Measurements from ENCODE around the gene STAT5B.

The STAT5B gene

DNA sequence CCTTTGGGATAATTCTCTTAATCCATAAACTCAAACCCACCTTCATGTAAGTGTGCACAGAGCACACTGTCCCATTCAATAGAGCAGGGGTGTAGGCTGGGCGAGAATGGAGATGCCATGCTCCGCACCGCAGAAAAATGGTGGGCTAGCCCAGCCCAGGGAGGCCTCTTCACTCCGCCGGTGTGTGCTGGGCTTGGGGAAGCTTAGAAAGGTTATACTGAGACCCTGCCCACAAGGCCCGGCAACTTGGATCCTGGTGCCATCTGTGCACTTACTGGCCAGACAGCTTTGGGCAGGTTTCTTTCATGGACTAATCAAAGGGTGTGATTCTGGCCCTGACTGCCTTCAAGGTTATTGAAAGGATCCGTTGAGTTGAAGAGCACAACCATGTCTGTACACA is 8.4 kb upstream of the STAT5B start:
- no peak for DNase-seq (ENCODE audit: low read depth)

DNA sequence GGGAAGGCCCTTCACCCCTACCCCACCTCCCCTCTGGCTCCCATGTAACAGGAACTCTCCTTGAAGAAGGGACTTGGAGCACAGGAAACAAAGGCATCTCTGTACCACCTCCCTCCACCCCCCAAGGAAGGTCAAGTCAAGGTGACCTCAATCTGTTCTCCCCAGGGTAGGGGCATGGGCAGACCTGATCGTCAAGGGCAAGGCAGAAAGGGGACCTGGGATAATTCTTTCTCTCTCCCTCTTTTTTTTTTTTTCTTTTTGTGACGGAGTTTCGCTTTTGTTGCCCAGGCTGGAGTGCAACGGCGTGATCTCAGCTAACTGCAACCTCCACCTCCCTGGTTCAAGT is 7.8 kb upstream of the STAT5B start:
- no peak for DNase-seq (ENCODE audit: low read depth)

DNA sequence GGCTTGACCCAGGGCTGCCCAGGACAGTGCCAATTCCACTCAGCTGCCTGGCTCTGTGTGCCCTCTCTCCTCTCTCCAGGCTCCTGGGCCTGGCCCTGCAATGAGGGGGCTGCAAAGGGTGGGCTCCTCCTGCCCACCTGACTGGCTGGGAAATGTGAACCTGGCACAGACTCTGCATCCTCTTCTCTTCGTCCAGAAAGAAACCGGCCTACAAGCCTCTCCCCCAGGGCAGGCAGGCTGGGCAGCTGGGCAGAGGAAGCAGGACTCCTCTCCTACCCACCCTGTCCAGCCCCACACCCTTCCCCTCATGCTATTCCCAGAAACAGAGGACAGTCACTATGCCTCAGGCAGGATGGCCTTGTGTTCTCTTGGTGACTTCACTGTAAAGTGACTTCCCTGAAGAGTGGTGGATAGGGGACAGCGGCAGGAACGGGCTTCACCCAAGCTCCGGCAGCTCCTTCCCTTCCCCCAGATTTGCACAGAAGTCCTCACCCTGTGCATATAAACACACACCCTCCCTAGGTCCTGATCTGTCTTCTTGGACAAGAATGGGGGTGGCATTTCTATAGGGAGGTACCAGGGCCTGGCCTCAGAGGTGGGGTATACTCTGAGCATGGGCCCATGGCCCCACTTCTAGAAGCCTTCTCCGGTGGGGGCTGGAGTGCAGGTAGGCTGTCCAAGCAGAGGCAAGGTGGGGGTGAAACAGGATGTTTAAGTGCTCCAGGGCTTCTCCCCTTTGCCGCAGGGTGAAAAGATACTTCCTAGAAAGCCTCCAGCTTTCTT is 7.2 kb upstream of the STAT5B start:
- no peak for DNase-seq (ENCODE audit: low read depth)

DNA sequence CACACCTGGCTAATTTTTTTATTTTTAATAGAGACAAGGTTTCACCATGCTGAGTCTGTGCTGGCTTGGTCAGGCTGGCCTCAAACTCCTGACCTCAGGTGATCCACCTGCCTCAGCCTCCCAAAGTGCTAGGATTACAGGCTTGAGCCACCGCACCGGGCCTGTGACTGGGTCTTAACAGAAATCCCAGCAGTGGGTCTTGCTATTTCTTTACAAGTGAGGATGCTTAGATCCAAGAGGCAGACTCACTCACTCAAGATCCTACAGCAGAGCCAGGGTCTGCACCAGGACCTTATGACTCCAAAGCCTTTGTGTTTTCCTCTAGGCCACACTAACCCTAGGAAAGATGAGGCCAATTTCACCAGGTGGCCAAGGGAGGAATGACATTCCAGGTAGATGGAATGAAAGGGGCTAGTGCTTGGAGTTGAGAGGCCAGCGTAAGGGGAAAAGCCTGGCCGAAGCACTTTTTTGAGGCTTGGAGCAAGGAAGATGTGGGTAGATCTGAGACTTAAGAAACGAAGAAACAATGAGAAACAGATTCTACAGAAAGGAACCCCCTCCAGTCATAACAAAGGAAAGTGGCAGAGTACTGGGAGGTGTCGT is 6.4 kb upstream of the STAT5B start:
- DNase-seq (ENCODE audit: low read depth), result no peak

DNA sequence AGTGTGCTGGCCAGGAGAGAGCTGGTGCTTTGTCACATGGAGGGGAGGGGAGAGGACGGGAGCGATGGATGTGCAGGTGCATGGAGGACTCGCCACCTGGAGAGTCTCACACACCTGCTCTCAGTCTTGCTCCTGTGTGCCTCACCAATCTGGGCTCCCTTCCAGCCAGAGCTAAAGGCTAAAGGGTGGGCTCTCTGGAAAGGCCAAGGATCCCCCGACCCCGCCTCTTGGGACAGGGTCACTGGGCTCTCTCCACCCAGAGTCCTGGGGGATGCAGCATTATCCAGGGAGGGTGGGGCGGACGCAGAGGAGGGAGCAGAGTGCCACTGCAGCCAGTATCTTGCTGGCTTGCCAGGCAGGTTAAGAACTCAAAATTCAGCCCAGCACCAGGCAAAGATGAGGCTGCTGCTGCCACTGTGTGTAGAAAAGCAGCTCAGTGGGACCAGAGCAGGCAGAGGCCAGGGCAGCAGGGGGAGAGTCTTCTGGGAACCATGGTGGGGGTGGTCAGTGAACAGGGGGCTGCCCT is 5.4 kb upstream of the STAT5B start:
- DNase-seq (ENCODE audit: low read depth), result no peak

GRCh38 chr17:42279776-42280630 is 3.8 kb upstream of the STAT5B start:
- no peak for DNase-seq (ENCODE audit: low read depth)

- DNase-seq (ENCODE audit: low read depth), result no peak
These were observed 1.1 kb upstream of the STAT5B start for GRCh38 chr17:42277342-42277712.

DNA sequence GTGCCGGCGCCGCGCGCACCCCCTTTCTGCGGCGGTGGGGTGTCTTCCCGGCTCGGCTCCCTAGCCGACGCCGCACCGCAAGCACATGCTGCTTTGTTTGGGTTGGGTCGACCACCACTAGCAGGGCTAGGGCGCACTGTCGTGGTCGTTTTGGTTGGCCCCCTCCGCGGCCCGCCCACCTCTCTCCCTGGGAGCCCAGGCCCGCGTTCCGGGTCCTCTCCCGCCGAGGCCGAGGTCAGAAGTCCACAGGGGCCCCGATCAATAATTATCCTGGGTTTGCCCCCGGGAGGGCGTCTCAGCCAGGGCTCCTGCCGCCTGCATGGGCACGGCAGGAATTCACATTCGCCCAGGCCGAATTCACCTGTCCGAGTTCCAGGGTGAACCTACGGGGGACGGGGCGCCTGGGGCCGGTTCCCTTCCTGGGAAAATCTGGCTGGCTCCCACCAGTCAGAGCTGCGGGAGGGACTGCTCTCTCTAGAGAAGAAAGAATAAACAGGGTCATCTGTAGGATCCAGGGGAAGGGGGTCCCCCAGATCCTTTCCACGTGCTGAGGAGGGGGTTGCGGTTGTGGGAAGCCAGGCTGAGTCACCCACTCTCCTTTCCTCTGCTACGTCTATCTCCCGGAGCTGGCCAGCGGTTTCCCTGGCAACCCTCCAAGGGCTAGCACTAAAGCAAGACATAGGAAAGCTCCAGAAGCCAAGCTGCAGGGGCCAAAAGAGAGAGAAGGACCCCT is 584 bp upstream of the STAT5B start:
- DNase-seq (ENCODE audit: low read depth), result no peak

DNA sequence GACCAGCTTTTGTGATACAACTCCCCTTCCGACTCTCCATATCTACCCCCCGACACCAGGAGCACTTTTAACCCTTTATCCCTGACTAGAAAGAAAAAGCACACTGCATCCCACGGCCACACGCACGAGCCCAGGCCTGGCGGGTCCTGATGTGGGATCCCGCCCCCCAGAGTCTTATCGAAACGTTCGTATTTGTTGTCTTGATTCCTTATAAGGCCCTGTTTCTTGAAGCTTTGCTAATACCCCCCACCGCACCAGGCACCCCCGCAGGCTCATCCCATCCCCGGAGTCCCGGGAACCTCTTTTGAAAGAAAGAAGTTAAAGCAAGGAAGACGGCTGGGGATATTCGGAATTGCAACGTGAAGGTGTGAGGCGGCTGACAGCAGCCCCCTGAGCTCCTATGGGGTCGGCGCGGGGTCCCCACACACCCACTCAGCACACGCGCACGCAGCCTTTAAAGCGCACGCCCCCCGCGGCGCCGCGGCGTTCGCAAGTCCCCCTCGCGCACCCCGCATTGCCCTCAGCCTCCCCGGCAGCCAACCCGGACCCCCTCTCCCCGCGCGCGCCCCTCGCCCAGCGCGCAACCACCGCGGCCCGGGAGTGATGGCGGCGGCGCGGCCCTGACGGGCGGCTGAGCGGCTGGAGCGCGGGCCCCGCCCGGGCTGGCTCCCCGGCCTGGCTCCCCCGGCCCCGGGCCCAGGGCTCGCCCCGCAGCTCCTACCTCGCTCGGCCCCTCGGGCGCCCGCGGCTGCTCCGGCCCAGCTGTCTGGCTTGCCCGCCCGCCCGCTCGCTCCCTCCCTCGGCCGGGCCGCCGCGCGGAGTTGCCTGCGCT is 448 bp downstream of the STAT5B start:
- no peak for DNase-seq (ENCODE audit: low read depth)

- no peak for DNase-seq (ENCODE audit: low read depth)
These were observed 1.2 kb downstream of the STAT5B start for GRCh38 chr17:42274812-42275526.

GRCh38 chr17:42274253-42274542 is 2.0 kb downstream of the STAT5B start:
- DNase-seq (ENCODE audit: low read depth), result no peak

DNA sequence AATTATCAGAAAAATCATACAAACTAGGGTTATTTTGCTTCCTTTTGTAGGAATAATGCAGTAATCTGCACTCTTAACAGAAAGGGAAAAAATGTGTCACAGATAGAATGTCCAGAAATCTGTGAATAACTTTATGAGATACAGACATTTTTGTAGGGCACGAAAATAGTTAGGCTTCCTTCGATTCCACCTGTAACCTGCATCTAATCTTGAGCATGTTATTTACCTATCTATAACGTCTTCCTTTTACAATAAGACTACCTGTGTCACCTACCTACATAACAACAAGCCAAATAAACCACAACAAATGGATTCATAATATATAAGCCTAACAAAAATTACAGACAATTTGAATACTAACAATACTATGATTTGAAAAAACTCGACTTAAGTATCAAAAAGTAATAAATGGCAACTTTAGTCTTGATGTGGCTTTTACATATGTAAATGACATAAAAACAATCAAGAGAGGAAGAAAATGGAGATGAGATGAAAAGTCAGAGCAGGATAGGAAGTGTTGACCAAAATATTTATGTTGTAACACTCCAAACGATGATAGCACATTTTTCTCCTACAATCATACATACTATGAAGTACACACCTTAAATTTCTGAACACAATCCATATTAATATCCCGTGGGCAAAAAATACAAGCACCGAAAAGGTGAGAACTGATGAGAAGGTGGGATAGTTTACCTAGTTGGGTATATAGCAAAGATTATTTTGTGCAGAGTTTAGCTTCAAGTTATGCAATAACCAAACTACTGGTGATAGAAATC is 2.5 kb downstream of the STAT5B start:
- no peak for DNase-seq (ENCODE audit: low read depth)

DNA sequence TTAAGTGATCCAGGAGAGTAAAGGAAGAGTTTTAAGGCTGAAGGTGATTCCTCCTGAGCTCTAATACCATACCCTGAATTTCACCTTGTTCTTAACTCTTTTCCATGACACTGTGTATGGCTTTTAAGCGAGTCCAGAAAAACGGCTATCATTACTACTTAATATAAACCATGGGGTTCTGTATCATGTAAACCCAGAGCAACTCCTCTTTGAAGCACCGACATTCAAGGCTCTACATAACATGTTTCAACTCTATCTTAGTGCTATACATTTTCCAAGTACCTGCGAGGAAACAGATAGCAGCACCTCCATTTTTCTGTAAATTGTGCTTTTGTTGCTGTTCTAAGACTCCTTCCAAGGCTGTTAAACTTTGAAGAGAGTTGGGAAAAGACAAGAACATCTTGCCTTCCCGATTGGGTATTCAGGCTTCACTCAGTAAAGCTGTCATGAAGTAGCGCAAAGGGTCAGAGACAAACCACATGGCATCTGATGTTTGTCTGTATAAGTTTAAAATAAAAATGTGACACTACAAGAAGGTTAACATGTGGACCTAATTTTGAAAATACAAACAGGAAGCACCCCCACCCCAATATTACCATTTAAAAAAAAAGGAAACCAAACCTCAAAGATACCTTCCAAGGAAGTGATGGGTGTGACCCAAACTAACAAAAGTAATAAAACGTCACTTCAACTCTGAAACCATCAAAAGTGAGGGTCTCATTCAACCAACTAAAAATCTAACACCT is 3.9 kb downstream of the STAT5B start:
- no peak for DNase-seq (ENCODE audit: low read depth)

DNA sequence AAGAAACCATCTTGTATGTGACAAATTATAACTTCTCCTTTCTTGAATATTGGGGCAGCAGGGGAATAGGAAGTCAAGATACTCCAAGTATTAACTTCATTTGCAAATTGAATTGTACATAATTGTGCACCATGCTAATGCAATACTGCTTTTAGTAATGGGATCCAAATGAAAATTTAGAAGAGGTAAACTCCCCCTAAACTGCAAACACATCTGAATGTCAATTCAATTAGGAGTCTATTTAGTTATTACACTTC is 4.5 kb downstream of the STAT5B start:
- DNase-seq (ENCODE audit: low read depth), result no peak

DNA sequence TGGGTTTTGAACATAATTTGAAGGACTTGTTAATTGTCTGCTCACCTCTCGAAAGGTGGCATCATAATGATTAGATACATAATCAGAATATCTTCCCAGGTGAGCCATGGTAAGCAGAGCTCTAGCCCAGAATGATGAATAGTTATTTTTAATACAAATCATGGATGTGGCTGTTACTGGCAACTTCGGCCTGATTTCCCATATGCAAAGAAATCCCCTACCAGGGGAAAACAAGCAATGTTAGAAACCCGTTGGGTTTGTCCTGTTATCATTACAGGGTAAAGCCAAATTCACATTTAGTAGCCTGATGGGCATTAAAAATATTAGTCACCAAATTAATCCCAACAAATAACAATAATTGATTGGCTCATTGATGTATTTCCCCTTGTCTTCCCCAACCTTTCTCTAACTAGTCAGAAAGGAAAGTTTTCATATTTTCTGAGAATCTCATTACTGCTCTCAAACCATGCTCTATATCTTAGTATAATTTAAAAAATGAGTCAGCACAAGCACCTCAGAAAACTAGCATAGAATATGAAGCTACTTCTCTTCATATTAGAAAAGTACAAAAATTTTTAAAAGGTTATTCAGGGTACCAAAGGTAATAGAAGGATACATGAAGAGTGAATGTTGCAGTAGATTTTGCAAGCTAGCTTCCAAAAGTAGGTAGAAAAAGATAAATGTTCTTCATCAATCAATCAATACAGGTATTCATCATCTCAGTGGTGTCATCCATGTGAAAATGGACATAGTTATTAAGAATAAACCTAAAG is 5.0 kb downstream of the STAT5B start:
- DNase-seq (ENCODE audit: low read depth), result no peak

GRCh38 chr17:42270596-42270995 is 5.6 kb downstream of the STAT5B start:
- DNase-seq (ENCODE audit: low read depth), result no peak

DNA sequence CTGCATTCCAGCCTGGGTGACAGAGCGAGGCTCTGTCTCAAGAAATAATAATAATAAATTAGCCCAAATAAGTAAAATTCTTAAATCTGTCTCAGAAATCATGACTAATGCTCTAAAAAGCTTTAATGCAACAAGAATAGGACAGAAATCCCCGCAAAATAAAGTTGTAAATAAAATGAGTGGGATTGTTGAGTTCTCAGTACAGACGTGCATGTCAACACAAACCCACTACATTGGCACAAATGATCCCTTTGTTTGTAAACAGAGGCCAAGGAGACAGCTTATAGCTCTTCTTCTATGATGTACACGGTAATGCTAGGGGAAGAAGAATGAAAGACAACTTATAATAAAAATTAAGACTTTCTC is 6.0 kb downstream of the STAT5B start:
- no peak for DNase-seq (ENCODE audit: low read depth)

GRCh38 chr17:42268236-42268635 is 8.0 kb downstream of the STAT5B start:
- DNase-seq (ENCODE audit: low read depth), result no peak
